GM12878 (cell line): ENCODE measurements around the gene OLFML3. TPM values are rescaled to one million over a fixed set of nuclear protein-coding genes. Genes with fewer than 3 reads are reported as not detected.
A peak's percentile ranks its signal among the peaks of the same experiment; 100 is the strongest.

Experiments used
- ATAC-seq: fragments of 200-7000 bp; cut with Tn5 transposase; 3 replicates; pipeline ENCODE4 v1.9.1; 2020; ENCODE audit warnings: mild to moderate bottlenecking, moderate library complexity
- BruUV-seq: library from RNA; stranded (reverse); fragments of 400-500 nt; replicated peaks from 2 replicates; lab custom pipeline; 2021; lab: Mats Ljungman, UMichigan
- CTCF ChIA-PET: fragments of 300-600 bp; sonication (Branson Sonifier 250); formaldehyde crosslinking; extraction: SDS; loops from one replicate; lab custom pipeline; 2021; ENCODE audit warnings: inconsistent platforms; lab: Yijun Ruan, JAX
- POLR2A ChIA-PET: fragments of 350-600 bp; formaldehyde crosslinking; extraction: SDS; loops from one replicate; lab custom pipeline; 2021; ENCODE audit warnings: inconsistent platforms; lab: Charles Lee
- RAD21 ChIA-PET: fragments of 300-600 bp; sonication (Branson Sonifier 250); formaldehyde crosslinking; loops from one replicate; lab custom pipeline; 2023; ENCODE audit warnings: antibody characterized with exemption; ENCODE audit not compliant: unreplicated experiment; lab: Charles Lee
- SMC1A ChIA-PET: fragments of 300-600 bp; sonication (Branson Sonifier 250); formaldehyde crosslinking; loops from one replicate; lab custom pipeline; 2023; ENCODE audit not compliant: unreplicated experiment, uncharacterized antibody; lab: Charles Lee
- DNase-seq: peaks from one replicate; pipeline ENCODE4 v3.0.0-alpha.2; 2011; ENCODE audit warnings: low read depth, low spot score
- FAIRE-seq: peaks from 3 replicates; lab custom pipeline; 2011; peaks lifted over from hg19 to GRCh38; lab: Jason Lieb, UNC
- H2AFZ ChIP-seq: 2 replicates; pipeline ENCODE4 v1.6.0; 2011; ENCODE audit warnings: low read depth, low read length, control low read depth; ENCODE audit not compliant: control insufficient read depth
- H3K27ac ChIP-seq: 2 replicates; pipeline ENCODE4 v1.5.1; 2011; ENCODE audit warnings: control low read depth; ENCODE audit not compliant: control insufficient read depth, insufficient read depth
- H3K27me3 ChIP-seq, 2 experiments: replicated peaks in 1 of 2; 2 replicates each; pipeline versions ENCODE4 v1.6.0 to v1.6.1; 2011; ENCODE audit warnings: low read length in 1 of 2; ENCODE audit not compliant: control insufficient read depth in 2 of 2, insufficient read depth in 2 of 2
- H3K36me3 ChIP-seq, 2 experiments: 2 replicates each; pipeline ENCODE4 v1.5.1; 2011; ENCODE audit warnings: low read length in 1 of 2; ENCODE audit not compliant: control insufficient read depth in 2 of 2, insufficient read depth in 2 of 2
- H3K4me1 ChIP-seq: 2 replicates; pipeline ENCODE4 v1.6.1; 2011; ENCODE audit warnings: mild to moderate bottlenecking, low read length, moderate library complexity, mixed read lengths; ENCODE audit not compliant: control insufficient read depth, insufficient read depth
- H3K4me2 ChIP-seq: 2 replicates; pipeline ENCODE4 v1.6.0; 2011; ENCODE audit warnings: control low read depth; ENCODE audit not compliant: control insufficient read depth, insufficient read depth
- H3K4me3 ChIP-seq: fragments of 200-600 bp; sonication (generic); 2 replicates; pipeline ENCODE4 v1.5.1; 2016
- H3K79me2 ChIP-seq: 2 replicates; pipeline ENCODE4 v1.6.0; 2011; ENCODE audit warnings: low read length; ENCODE audit not compliant: control insufficient read depth, insufficient read depth
- H3K9ac ChIP-seq: 2 replicates; pipeline ENCODE4 v1.8.0; 2011; ENCODE audit warnings: low read length, control low read depth, mixed read lengths; ENCODE audit not compliant: control insufficient read depth, insufficient read depth
- H3K9me3 ChIP-seq: replicated peaks from 3 replicates; pipeline ENCODE4 v1.5.1; 2011; ENCODE audit warnings: mild to moderate bottlenecking, low read length; ENCODE audit not compliant: control insufficient read depth, insufficient read depth
- H4K20me1 ChIP-seq: 2 replicates; pipeline ENCODE4 v1.6.0; 2011; ENCODE audit not compliant: control insufficient read depth, insufficient read depth
- PBX3 ChIP-seq: IDR thresholded peaks from 2 replicates; pipeline ENCODE4 v1.6.1; 2011; ENCODE audit warnings: mild to moderate bottlenecking, low read depth, low read length, moderate library complexity; ENCODE audit not compliant: insufficient replicate concordance
- POU2F2 ChIP-seq: IDR thresholded peaks from 3 replicates; pipeline ENCODE4 v1.6.1; 2011; ENCODE audit warnings: low read depth, mild to moderate bottlenecking, low read length, borderline replicate concordance
- SMARCA5 ChIP-seq: fragments of 450-650 bp; IDR thresholded peaks from 2 replicates; pipeline ENCODE4 v1.6.1; 2017; ENCODE audit warnings: mild to moderate bottlenecking
- STAT3 ChIP-seq: IDR thresholded peaks from 2 replicates; pipeline ENCODE4 v1.6.1; 2011; ENCODE audit warnings: low read depth, low read length, improper control_type of control experiment
- TCF12 ChIP-seq: IDR thresholded peaks from 2 replicates; pipeline ENCODE4 v1.6.1; 2011; ENCODE audit warnings: low read depth, mild to moderate bottlenecking, low read length
- ZBED1 ChIP-seq: IDR thresholded peaks from 2 replicates; pipeline ENCODE4 v1.6.1; 2016; ENCODE audit warnings: borderline replicate concordance
- ZNF24 ChIP-seq: fragments of 450-650 bp; IDR thresholded peaks from 2 replicates; pipeline ENCODE4 v1.6.1; 2017; ENCODE audit warnings: antibody characterized with exemption, mild to moderate bottlenecking
- WGBS: methylation state at CpG from one replicate; pipeline ENCODE4 v1.1.6; 2016; ENCODE audit warnings: low lambda C conversion rate; ENCODE audit not compliant: insufficient replicate concordance, insufficient coverage; ENCODE audit errors: missing lambda C conversion rate; 5-methylcytosine and 5-hydroxymethylcytosine counted together
- in situ Hi-C: fragments of 300-500 bp; cut with MboI; formaldehyde crosslinking; loops from 9 replicates; pipeline ENCODE4 v1.14.3; 2018; ENCODE audit warnings: mixed read lengths
- intact Hi-C: fragments of 100-400 bp; cut with micrococcal nuclease; formaldehyde crosslinking; loops from one replicate; pipeline ENCODE4 v1.14.2; 2022; ENCODE audit not compliant: unreplicated experiment
- polyA plus RNA-seq, 11 experiments: library from polyadenylated mRNA; depleted of rRNA in 4 of 11; unstranded in 6 of 11; stranded (reverse) in 5 of 11; fragments of >200 nt; fragmentation: Nextera tagmentation in 4 of 11; fragmentation: Illumina TruSeq in 1 of 11; extraction: Ambion mirVana in 4 of 11; extraction: Trizol in 1 of 11; gene quantifications; 1 replicate in 1 of 11; 2 replicates in 10 of 11; pipeline versions ENCODE4 v1.2.1 to v1.2.3, GENCODE V29; 2011 to 2016; ENCODE audit warnings: inconsistent platforms in 2 of 11, missing spikeins in 2 of 11, low read depth in 1 of 11
- total RNA-seq, 4 experiments: library from RNA; depleted of rRNA in 3 of 4; stranded (reverse); fragments of >200 nt in 3 of 4; fragmentation: Illumina TruSeq in 1 of 4; extraction: Trizol in 1 of 4; gene quantifications; 2 replicates each; pipeline versions ENCODE4 v1.2.1 to v1.2.3, GENCODE V29; 2013 to 2021

Gene OLFML3
- total and polyA plus RNA-seq, 10 of the 15 experiments (the other 5 are each of a cell fraction or from before 2014, with no cell fraction given): 0.03 TPM; not detected in 9

DNA sequence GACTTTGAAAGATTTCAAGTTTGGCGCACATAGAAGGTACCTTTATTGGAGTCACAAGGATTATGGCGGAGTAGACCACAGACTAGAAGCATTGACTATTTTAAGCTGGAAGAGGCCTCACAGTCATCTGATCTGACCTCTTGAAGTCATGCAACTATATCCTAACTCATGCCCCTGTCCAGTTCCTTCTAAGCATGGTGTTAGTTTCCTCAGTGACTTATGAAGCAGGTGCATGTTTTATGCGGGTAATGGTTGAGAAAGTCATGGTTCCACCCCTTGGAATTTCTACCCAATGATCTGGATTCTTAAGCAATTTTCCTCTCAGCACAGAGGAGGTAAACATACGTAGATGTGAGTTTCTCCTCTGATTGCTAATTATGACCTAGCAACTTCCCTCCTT lies 11.7 kb downstream of the OLFML3 start:
- peak; percentile 57 for FAIRE-seq
- 69% methylated on average over 4 of the region's 4 CpGs for WGBS
- ChIA-PET POLR2A (no interaction called here), SMC1A (no interaction called here), CTCF (interaction anchor here (2.2 to 2.3 kb wide), 2 partner anchors 12 to 292 kb away, joined by 6 to 10 read pairs; partner anchors contain the start of gene OLFML3), RAD21 (no interaction called here)
- TF ChIP-seq POU2F2 (no peak), ZBED1 (no peak), SMARCA5 (no peak), ZNF24 (no peak), STAT3 (no peak), PBX3 (no peak), TCF12 (no peak)
- intact Hi-C loops (no loop called here), in situ Hi-C loops (no loop called here)
- no TSS peak for BruUV-seq
- H3K9me3 ChIP-seq: peaks cover 10% of the 10 kb centered on the region; the same call in 1 of the 3 replicates
- peak; percentile 12; the same call in 1 of the 3 replicates for ATAC-seq
- H3K9ac ChIP-seq: no peak overlapping the region
- no peaks in the 10 kb centered on the region for H3K79me2 ChIP-seq
- H2AFZ ChIP-seq: no peak overlapping the region
- no peak for DNase-seq
- no peak overlapping the region for H3K27ac ChIP-seq
- H3K4me3 ChIP-seq: no peak overlapping the region
- H3K27me3 ChIP-seq: no peaks in the 10 kb centered on the region
- no peaks in the 10 kb centered on the region; a peak in 1 of 4 replicates for H3K36me3 ChIP-seq
- no peaks in the 10 kb centered on the region for H4K20me1 ChIP-seq
- no peaks in the 10 kb centered on the region for H3K4me1 ChIP-seq
- no peak overlapping the region for H3K4me2 ChIP-seq
